ENCODE measurements around the gene MLLT10.

Gene MLLT10

GRCh38 chr10:21506351-21506750, 27.7 kb upstream of the MLLT10 start:
- ATAC-seq = no peak
- TF ChIP-seq PATZ1 (CRISPR knock-in tag; IDR thresholded peaks at IDR 0.05; ENCODE audit: borderline replicate concordance) = no peak
- TF ChIP-seq BACH2 (CRISPR knock-in tag; IDR thresholded peaks at IDR 0.05; ENCODE audit: borderline replicate concordance) = no peak
- no peak for TF ChIP-seq TCF4 (CRISPR knock-in tag; IDR thresholded peaks at IDR 0.05; ENCODE audit: borderline replicate concordance)
- TF ChIP-seq ZC3H10 (CRISPR knock-in tag; IDR thresholded peaks at IDR 0.05) = no peak
- TF ChIP-seq ZNF8 (CRISPR knock-in tag; IDR thresholded peaks at IDR 0.05) = no peak
- no peak for TF ChIP-seq ZNF565 (CRISPR knock-in tag; conservative IDR thresholded peaks at IDR 0.05; ENCODE audit: low read depth)
- TF ChIP-seq TOX (CRISPR knock-in tag; IDR thresholded peaks at IDR 0.05; ENCODE audit: borderline replicate concordance) = no peak
- TF ChIP-seq ZFP3 (CRISPR knock-in tag; IDR thresholded peaks at IDR 0.05) = no peak
- TF ChIP-seq CSDC2 (CRISPR knock-in tag; IDR thresholded peaks at IDR 0.05) = no peak
- TF ChIP-seq CREB5 (CRISPR knock-in tag; IDR thresholded peaks at IDR 0.05; ENCODE audit: low read depth) = no peak

- TF ChIP-seq CSDC2 (CRISPR knock-in tag; IDR thresholded peaks at IDR 0.05) (no peak), CREB5 (CRISPR knock-in tag; IDR thresholded peaks at IDR 0.05; ENCODE audit: low read depth) (no peak), CSRNP3 (CRISPR knock-in tag; IDR thresholded peaks at IDR 0.05) (no peak), ZFP30 (CRISPR knock-in tag; IDR thresholded peaks at IDR 0.05) (no peak), TSHZ2 (CRISPR knock-in tag; IDR thresholded peaks at IDR 0.05) (no peak), RARB (CRISPR knock-in tag; IDR thresholded peaks at IDR 0.05) (no peak), SNAI2 (CRISPR knock-in tag; IDR thresholded peaks at IDR 0.05) (no peak), ARNTL (CRISPR knock-in tag; IDR thresholded peaks at IDR 0.05; ENCODE audit: borderline replicate concordance, low read depth) (no peak), ZNF70 (CRISPR knock-in tag; IDR thresholded peaks at IDR 0.05) (no peak), GLIS3 (CRISPR knock-in tag; IDR thresholded peaks at IDR 0.05) (no peak), PATZ1 (CRISPR knock-in tag; IDR thresholded peaks at IDR 0.05; ENCODE audit: borderline replicate concordance) (no peak), ISL1 (CRISPR knock-in tag; IDR thresholded peaks at IDR 0.05) (no peak), TOX (CRISPR knock-in tag; IDR thresholded peaks at IDR 0.05; ENCODE audit: borderline replicate concordance) (no peak), BACH2 (CRISPR knock-in tag; IDR thresholded peaks at IDR 0.05; ENCODE audit: borderline replicate concordance) (no peak), ZNF565 (CRISPR knock-in tag; conservative IDR thresholded peaks at IDR 0.05; ENCODE audit: low read depth) (no peak), POU6F1 (CRISPR knock-in tag; IDR thresholded peaks at IDR 0.05; ENCODE audit: borderline replicate concordance, low read depth) (no peak), OSR1 (CRISPR knock-in tag; IDR thresholded peaks at IDR 0.05) (no peak)
- no peak for ATAC-seq
Observed at GRCh38 chr10:21507150-21507549, 26.9 kb upstream of the MLLT10 start.
